ENCODE data around the gene APCDD1. TPM values are rescaled to one million over a fixed set of nuclear protein-coding genes. Genes with fewer than 3 reads are reported as not detected.

APCDD1 gene
- total RNA-seq, 1 donor from 2014 or later: 1.9 TPM

- Mint-ChIP-seq H3K4me3 (no peak overlapping the region), H3K36me3 (no peaks in the 10 kb centered on the region), H3K4me1 (peaks cover 34% of the 10 kb centered on the region), H3K9me3 (peaks cover 2% of the 10 kb centered on the region), H3K27ac (no peak overlapping the region), H3K27me3 (ENCODE audit: insufficient read depth, low read depth) (peaks cover 3% of the 10 kb centered on the region)
- Histone ChIP-seq H3K27me3 (no peaks in the 10 kb centered on the region), H3K36me3 (no peaks in the 10 kb centered on the region), H3K9ac (no peak overlapping the region), H3K9me3 (ENCODE audit: low read depth) (no peaks in the 10 kb centered on the region), H3K79me2 (ENCODE audit: low read depth) (no peaks in the 10 kb centered on the region), H3F3A (ENCODE audit: low read depth) (no peaks in the 10 kb centered on the region), H3K4me3 (no peak overlapping the region), H3K4me2 (no peak overlapping the region), H3K27ac (no peak overlapping the region), H3K4me1 (no peaks in the 10 kb centered on the region), H2AFZ (replicated peaks) (no peak overlapping the region), H4K20me1 (ENCODE audit: low read depth) (no peaks in the 10 kb centered on the region)
- DNase-seq (ENCODE audit: low spot score): no peak
- no peak for TF ChIP-seq EZH2phosphoT487 (IDR thresholded peaks at IDR 0.05)
- TF ChIP-seq, protein P1, sequence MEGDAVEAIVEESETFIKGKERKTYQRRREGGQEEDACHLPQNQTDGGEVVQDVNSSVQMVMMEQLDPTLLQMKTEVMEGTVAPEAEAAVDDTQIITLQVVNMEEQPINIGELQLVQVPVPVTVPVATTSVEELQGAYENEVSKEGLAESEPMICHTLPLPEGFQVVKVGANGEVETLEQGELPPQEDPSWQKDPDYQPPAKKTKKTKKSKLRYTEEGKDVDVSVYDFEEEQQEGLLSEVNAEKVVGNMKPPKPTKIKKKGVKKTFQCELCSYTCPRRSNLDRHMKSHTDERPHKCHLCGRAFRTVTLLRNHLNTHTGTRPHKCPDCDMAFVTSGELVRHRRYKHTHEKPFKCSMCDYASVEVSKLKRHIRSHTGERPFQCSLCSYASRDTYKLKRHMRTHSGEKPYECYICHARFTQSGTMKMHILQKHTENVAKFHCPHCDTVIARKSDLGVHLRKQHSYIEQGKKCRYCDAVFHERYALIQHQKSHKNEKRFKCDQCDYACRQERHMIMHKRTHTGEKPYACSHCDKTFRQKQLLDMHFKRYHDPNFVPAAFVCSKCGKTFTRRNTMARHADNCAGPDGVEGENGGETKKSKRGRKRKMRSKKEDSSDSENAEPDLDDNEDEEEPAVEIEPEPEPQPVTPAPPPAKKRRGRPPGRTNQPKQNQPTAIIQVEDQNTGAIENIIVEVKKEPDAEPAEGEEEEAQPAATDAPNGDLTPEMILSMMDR (IDR thresholded peaks at IDR 0.05): no peak
- no peak for TF ChIP-seq EZH2 (IDR thresholded peaks at IDR 0.05)
Observed at GRCh38 chr18:10431680-10432079, 22.8 kb upstream of the APCDD1 start.

- Histone ChIP-seq H4K20me1 (ENCODE audit: low read depth) (no peaks in the 10 kb centered on the region), H3K27ac (no peak overlapping the region), H3K4me2 (no peak overlapping the region), H3K9me3 (ENCODE audit: low read depth) (no peaks in the 10 kb centered on the region), H3F3A (ENCODE audit: low read depth) (no peaks in the 10 kb centered on the region), H3K9ac (no peak overlapping the region), H3K36me3 (no peaks in the 10 kb centered on the region), H3K4me3 (no peak overlapping the region), H2AFZ (replicated peaks) (no peak overlapping the region), H3K4me1 (no peaks in the 10 kb centered on the region), H3K27me3 (no peaks in the 10 kb centered on the region), H3K79me2 (ENCODE audit: low read depth) (no peaks in the 10 kb centered on the region)
- no peak overlapping the region for H3K4me3 Mint-ChIP-seq
- DNase-seq (ENCODE audit: low spot score): no peak
- peaks cover 3% of the 10 kb centered on the region for H3K27me3 Mint-ChIP-seq (ENCODE audit: insufficient read depth, low read depth)
- peaks cover 2% of the 10 kb centered on the region for H3K9me3 Mint-ChIP-seq
- H3K36me3 Mint-ChIP-seq: no peaks in the 10 kb centered on the region
- no peak overlapping the region for H3K27ac Mint-ChIP-seq
- H3K4me1 Mint-ChIP-seq: peaks cover 37% of the 10 kb centered on the region
- TF ChIP-seq, protein P1 (IDR thresholded peaks at IDR 0.05): no peak
- TF ChIP-seq EZH2 (IDR thresholded peaks at IDR 0.05) (no peak), EZH2phosphoT487 (IDR thresholded peaks at IDR 0.05) (no peak)
Observed at GRCh38 chr18:10432781-10433180, 21.7 kb upstream of the APCDD1 start.

DNA sequence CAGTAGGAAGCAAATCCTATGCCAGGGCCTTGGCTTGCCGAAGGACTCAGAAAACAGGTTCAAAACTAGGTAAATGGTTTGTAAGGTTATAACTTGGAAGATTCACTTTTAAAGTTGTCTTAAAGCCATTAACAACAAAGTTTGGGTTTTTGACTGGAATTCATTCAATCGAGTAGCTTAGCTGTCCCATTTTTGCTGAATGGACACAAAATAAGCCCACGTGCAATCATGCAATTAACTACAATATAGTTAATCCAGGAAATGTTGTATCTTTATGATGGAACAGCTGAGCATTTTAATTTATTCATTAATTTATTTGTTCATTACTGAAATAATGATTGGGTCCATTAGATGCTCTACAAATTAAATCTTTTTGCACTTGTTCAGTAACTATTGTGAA, 18.3 kb upstream of the APCDD1 start:
- peaks cover 21% of the 10 kb centered on the region for H3K4me1 Mint-ChIP-seq
- peaks cover 6% of the 10 kb centered on the region for H3K27me3 Mint-ChIP-seq (ENCODE audit: insufficient read depth, low read depth)
- no peaks in the 10 kb centered on the region for H3K27me3 ChIP-seq
- no peak overlapping the region for H3K4me3 Mint-ChIP-seq
- no peak overlapping the region for H3K27ac ChIP-seq
- TF ChIP-seq EZH2 (IDR thresholded peaks at IDR 0.05): no peak
- TF ChIP-seq, protein P1 (IDR thresholded peaks at IDR 0.05): no peak
- no peak for TF ChIP-seq EZH2phosphoT487 (IDR thresholded peaks at IDR 0.05)
- no peak for DNase-seq (ENCODE audit: low spot score)
- H3F3A ChIP-seq (ENCODE audit: low read depth): no peaks in the 10 kb centered on the region
- H3K9me3 Mint-ChIP-seq: peaks cover 4% of the 10 kb centered on the region
- H3K9ac ChIP-seq: no peak overlapping the region
- no peaks in the 10 kb centered on the region for H3K4me1 ChIP-seq
- no peaks in the 10 kb centered on the region for H3K36me3 ChIP-seq
- no peak overlapping the region for H3K27ac Mint-ChIP-seq
- H3K79me2 ChIP-seq (ENCODE audit: low read depth): no peaks in the 10 kb centered on the region
- H3K4me3 ChIP-seq: no peak overlapping the region
- no peaks in the 10 kb centered on the region for H4K20me1 ChIP-seq (ENCODE audit: low read depth)
- H3K4me2 ChIP-seq: no peak overlapping the region
- H2AFZ ChIP-seq (replicated peaks): no peak overlapping the region
- H3K36me3 Mint-ChIP-seq: no peaks in the 10 kb centered on the region
- no peaks in the 10 kb centered on the region for H3K9me3 ChIP-seq (ENCODE audit: low read depth)

All from neural progenitor cell (in vitro differentiated cells).